OCI-LY3 (cell line): ENCODE results near the gene CNIH3.

Experiments
- H2AFZ ChIP-seq: fragments of 200-600, 300-600 bp; shearing (Covaris generic); 2 replicates; pipeline ENCODE4 v1.6.0; 2014; ENCODE audit warnings: antibody characterized with exemption, low read depth, low read length
- H3K27ac ChIP-seq: fragments of 200-600, 300-600 bp; sonication (generic); 2 replicates; pipeline ENCODE4 v1.5.1; 2014; ENCODE audit warnings: mild to moderate bottlenecking, low read length, moderate library complexity, mixed read lengths
- H3K27me3 ChIP-seq: fragments of 200-600, 300-600 bp; sonication (generic); 2 replicates; pipeline ENCODE4 v1.6.1; 2014; ENCODE audit warnings: low read depth, low read length, mixed read lengths
- H3K36me3 ChIP-seq: fragments of 200-600, 300-600 bp; sonication (generic); replicated peaks from 2 replicates; pipeline ENCODE3; 2014; ENCODE audit warnings: low read depth, low read length, mixed read lengths
- H3K4me1 ChIP-seq: fragments of 300-600, 200-600 bp; sonication (generic); 2 replicates; pipeline ENCODE4 v1.6.1; 2014; ENCODE audit warnings: low read length, mixed read lengths
- H3K4me2 ChIP-seq: fragments of 200-600, 300-600 bp; sonication (generic); 2 replicates; pipeline ENCODE4 v1.6.1; 2014; ENCODE audit warnings: low read length, mixed read lengths
- H3K4me3 ChIP-seq: fragments of 300-600, 200-600 bp; sonication (generic); 2 replicates; pipeline ENCODE4 v1.5.1; 2014; ENCODE audit warnings: antibody characterized with exemption, mild to moderate bottlenecking, low read length, moderate library complexity
- H3K79me2 ChIP-seq: fragments of 300-600, 200-600 bp; shearing (Covaris generic); 2 replicates; pipeline ENCODE4 v1.6.1; 2014; ENCODE audit warnings: mild to moderate bottlenecking, low read length, mixed read lengths
- H3K9ac ChIP-seq: fragments of 300-600, 200-600 bp; shearing (Covaris generic); 2 replicates; pipeline ENCODE4 v1.6.0; 2014; ENCODE audit warnings: mild to moderate bottlenecking, low read length, moderate library complexity
- H3K9me3 ChIP-seq: fragments of 200-600, 300-600 bp; shearing (Covaris generic); 2 replicates; pipeline ENCODE4 v1.6.1; 2014; ENCODE audit warnings: low read length, mixed read lengths; ENCODE audit not compliant: insufficient read depth
- H4K20me1 ChIP-seq: fragments of 200-600, 300-600 bp; sonication (generic); 2 replicates; pipeline ENCODE4 v1.6.1; 2016; ENCODE audit warnings: low read length, mixed read lengths; ENCODE audit not compliant: insufficient read depth
- EZH2phosphoT487 ChIP-seq: fragments of 200-600 bp; shearing (Covaris generic); IDR thresholded peaks from 2 replicates; pipeline ENCODE4 v1.6.1; 2018; ENCODE audit warnings: antibody characterized with exemption, mixed run types, low read depth
- TF ChIP-seq, protein P1 (sequence below): fragments of 200-600, 300-600 bp; sonication (generic); IDR thresholded peaks from 2 replicates; pipeline ENCODE4 v1.5.1; 2014; ENCODE audit warnings: antibody characterized with exemption, low read length, low read depth

CNIH3 gene

DNA sequence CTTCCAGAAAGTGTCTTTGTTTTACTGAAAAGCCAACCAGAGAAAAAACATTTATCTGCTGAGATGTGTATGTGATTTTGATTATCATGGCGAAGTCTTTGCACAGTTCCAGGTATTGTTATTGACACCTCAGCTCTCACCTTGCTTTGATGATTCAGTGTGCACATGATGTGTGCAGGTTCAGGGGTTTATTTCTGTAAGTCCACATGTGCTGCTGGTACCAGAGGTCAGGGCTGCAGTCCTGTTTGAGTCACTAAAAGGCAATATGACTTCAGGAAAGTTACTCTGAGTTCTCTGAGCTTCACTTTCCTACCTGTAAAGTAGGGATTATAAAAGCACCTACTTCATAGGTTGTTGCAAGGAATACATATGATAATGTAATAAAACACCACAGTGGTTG, 97.1 kb downstream of the CNIH3 start:
- TF ChIP-seq EZH2phosphoT487: no peak
- Histone ChIP-seq H3K9me3 (no peaks in the 10 kb centered on the region), H3K27me3 (peaks cover 20% of the 10 kb centered on the region; the same call in 1 of the 2 replicates), H3K4me3 (no peak overlapping the region), H4K20me1 (no peaks in the 10 kb centered on the region), H3K9ac (no peak overlapping the region), H3K27ac (no peak overlapping the region), H3K79me2 (no peaks in the 10 kb centered on the region), H3K4me1 (no peaks in the 10 kb centered on the region), H3K4me2 (no peak overlapping the region), H2AFZ (no peak overlapping the region), H3K36me3 (no peaks in the 10 kb centered on the region)

DNA sequence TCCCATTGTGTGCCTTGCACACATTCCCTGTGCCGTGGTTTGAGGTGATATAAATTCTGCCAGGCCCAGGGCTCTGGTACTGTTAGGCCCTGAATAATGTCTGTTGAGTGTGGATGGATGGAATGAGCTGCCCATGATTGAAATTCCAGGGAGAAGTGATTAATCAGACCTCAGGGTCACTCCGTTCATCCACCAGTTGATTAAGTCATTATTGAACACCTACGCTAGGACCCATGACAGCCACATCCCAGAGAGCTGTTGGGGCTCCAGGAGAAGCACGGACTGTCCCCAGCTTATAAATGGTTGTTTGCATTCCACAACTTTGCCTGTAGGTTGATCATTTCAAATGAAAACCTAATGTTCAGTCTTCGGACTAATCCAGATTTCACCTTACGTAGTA, 98.4 kb downstream of the CNIH3 start:
- Histone ChIP-seq H3K4me1 (no peaks in the 10 kb centered on the region), H3K4me2 (no peak overlapping the region), H3K4me3 (no peak overlapping the region), H3K9ac (no peak overlapping the region), H3K27me3 (peaks cover 13% of the 10 kb centered on the region; the same call in 1 of the 2 replicates), H3K27ac (no peak overlapping the region), H2AFZ (no peak overlapping the region), H3K36me3 (no peaks in the 10 kb centered on the region), H3K79me2 (no peaks in the 10 kb centered on the region), H4K20me1 (no peaks in the 10 kb centered on the region), H3K9me3 (no peaks in the 10 kb centered on the region)
- TF ChIP-seq, protein P1, sequence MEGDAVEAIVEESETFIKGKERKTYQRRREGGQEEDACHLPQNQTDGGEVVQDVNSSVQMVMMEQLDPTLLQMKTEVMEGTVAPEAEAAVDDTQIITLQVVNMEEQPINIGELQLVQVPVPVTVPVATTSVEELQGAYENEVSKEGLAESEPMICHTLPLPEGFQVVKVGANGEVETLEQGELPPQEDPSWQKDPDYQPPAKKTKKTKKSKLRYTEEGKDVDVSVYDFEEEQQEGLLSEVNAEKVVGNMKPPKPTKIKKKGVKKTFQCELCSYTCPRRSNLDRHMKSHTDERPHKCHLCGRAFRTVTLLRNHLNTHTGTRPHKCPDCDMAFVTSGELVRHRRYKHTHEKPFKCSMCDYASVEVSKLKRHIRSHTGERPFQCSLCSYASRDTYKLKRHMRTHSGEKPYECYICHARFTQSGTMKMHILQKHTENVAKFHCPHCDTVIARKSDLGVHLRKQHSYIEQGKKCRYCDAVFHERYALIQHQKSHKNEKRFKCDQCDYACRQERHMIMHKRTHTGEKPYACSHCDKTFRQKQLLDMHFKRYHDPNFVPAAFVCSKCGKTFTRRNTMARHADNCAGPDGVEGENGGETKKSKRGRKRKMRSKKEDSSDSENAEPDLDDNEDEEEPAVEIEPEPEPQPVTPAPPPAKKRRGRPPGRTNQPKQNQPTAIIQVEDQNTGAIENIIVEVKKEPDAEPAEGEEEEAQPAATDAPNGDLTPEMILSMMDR: no peak
- TF ChIP-seq EZH2phosphoT487: no peak

DNA sequence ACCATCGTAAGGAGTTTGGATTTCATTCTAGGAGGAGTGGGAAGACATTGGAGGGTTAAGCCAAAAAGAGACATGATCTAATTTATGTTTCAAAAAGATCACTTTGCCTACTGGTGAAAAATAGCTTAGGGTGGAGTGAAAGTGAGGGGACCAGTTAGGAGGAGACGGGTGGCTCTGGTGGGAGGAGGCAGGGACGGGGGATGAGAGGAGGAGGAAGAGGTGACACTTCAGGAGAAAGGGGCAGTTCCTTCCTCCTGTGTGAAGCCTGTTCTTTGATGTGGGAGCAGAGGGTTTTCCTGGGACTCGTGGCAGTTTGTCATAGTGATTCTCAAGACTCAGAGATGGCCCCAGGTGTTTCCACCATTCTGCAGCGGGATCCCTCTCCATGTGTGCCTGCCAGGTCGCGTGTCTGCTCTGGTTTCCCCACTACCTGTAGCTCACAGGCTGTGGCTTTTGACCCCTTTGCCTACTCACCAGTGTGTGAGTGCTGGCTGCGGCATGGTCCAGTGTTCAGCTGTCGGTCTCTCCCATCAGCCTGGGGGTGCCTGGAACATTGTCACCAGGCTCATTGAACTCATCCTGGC, 102.4 kb downstream of the CNIH3 start:
- Histone ChIP-seq H3K9ac (no peak overlapping the region), H2AFZ (no peak overlapping the region), H3K4me1 (no peaks in the 10 kb centered on the region), H3K9me3 (no peaks in the 10 kb centered on the region), H3K4me2 (no peak overlapping the region), H3K27ac (no peak overlapping the region), H3K79me2 (no peaks in the 10 kb centered on the region), H4K20me1 (no peaks in the 10 kb centered on the region), H3K4me3 (no peak overlapping the region), H3K36me3 (no peaks in the 10 kb centered on the region), H3K27me3 (peaks cover 9% of the 10 kb centered on the region; the same call in 1 of the 2 replicates)
- TF ChIP-seq, protein P1: no peak
- TF ChIP-seq EZH2phosphoT487: no peak

DNA sequence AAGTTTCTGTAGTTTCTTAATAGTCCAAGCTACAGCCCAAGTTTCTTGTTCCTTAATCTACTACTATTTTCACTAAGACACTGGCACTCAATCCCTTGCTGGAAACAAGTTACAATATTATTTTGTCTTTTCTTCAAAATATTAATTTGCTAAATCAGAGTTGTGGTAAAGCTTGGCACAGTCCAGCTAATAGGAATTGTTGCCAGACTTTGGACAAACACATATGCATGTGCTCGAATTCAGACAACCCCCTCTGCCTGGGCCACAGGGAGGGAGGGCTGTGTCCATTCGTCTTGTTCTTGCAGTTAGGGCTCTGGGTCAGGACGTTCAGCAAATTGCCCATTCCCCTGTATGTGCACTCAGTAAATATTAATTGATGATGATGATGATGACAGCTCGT, 103.6 kb downstream of the CNIH3 start:
- Histone ChIP-seq H3K4me1 (no peaks in the 10 kb centered on the region), H3K36me3 (no peaks in the 10 kb centered on the region), H2AFZ (no peak overlapping the region), H3K4me2 (no peak overlapping the region), H3K27ac (no peak overlapping the region), H3K27me3 (peaks cover 9% of the 10 kb centered on the region; the same call in 1 of the 2 replicates), H3K4me3 (no peak overlapping the region), H3K79me2 (no peaks in the 10 kb centered on the region), H3K9ac (no peak overlapping the region), H3K9me3 (no peaks in the 10 kb centered on the region), H4K20me1 (no peaks in the 10 kb centered on the region)
- no peak for TF ChIP-seq EZH2phosphoT487
- TF ChIP-seq, protein P1: no peak
